ENCODE data around the gene TNS2. TPM values are rescaled to one million over a fixed set of nuclear protein-coding genes. Genes with fewer than 3 reads are reported as not detected.
"Not testable (repeated sequence)": the region's sequence is repeated elsewhere in the genome, so short reads cannot be mapped to it uniquely, and the experiment has no call there.

Gene TNS2
- total RNA-seq, 6 donors from 2014 or later = 99.1 to 703 (median 197) TPM

GRCh38 chr12:53093777-53094393 is 44.0 kb downstream of the TNS2 start:
- TF ChIP-seq EP300 (IDR thresholded peaks at IDR 0.05) = no peak
- no peak for TF ChIP-seq POLR2AphosphoS5 (IDR thresholded peaks at IDR 0.05)
- no peak for TF ChIP-seq POLR2A (IDR thresholded peaks at IDR 0.05)
- TF ChIP-seq CTCF (IDR thresholded peaks at IDR 0.05) = no peak
- no peak for ATAC-seq (ENCODE audit: low FRiP score in 2 of 2)

DNA sequence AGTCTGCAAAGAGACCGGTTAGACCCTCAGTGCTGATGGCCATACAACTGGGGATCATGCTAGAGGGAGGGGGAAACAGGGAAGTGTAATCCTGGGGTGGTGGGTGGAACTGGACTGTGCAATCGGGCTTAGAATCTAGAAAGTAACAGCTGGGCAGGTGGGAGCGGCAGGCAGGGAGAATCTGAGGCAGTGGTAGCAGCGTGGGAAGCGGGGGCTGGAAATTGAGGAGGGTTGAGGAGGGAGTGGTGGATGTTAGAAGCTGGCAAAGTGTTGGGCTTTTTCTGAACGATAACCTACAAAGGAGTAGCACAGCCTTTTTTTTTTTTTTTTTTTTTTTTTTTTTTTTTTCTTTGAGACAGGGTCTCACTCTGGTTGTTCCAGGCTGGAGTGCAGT is 44.5 kb downstream of the TNS2 start:
- Histone ChIP-seq H3K27me3 (no peaks in the 10 kb centered on the region), H3K27ac (peak overlapping the region in 2 of 4 donors; percentile 13 to 39), H3K9me3 (no peaks in the 10 kb centered on the region), H3K4me1 (peaks cover 32 to 40% (median 38%) of the 10 kb centered on the region in 4 donors), H3K36me3 (no peaks in the 10 kb centered on the region), H3K4me3 (no peak overlapping the region)
- ATAC-seq (ENCODE audit: low FRiP score in 2 of 2) (no peak), DNase-seq (no peak)
- TF ChIP-seq POLR2A (IDR thresholded peaks at IDR 0.05) (no peak), POLR2AphosphoS5 (IDR thresholded peaks at IDR 0.05) (no peak), EP300 (IDR thresholded peaks at IDR 0.05) (no peak), CTCF (IDR thresholded peaks at IDR 0.05) (no peak)
- WGBS, 2 donors = 68 to 73% methylated on average over 6 of the region's 6 CpGs

More at GRCh38 chr12:53093777-53094393, 44.0 kb downstream of the TNS2 start:
- H3K9me3 ChIP-seq = no peaks in the 10 kb centered on the region
- peak overlapping the region in 2 of 4 donors; percentile 13 to 39 for H3K27ac ChIP-seq
- H3K4me1 ChIP-seq = peaks cover 28 to 35% (median 33%) of the 10 kb centered on the region in 4 donors
- no peak overlapping the region for H3K4me3 ChIP-seq
- peak in 1 of 2 donors; percentile 49 for DNase-seq
- no peaks in the 10 kb centered on the region for H3K36me3 ChIP-seq
- H3K27me3 ChIP-seq = no peaks in the 10 kb centered on the region
- 52 to 53% methylated on average over 6 of the region's 6 CpGs for WGBS, 2 donors

- H3K27ac ChIP-seq; H3K4me3 ChIP-seq; H3K9me3 ChIP-seq; ATAC-seq (ENCODE audit: low FRiP score in 2 of 2); H3K36me3 ChIP-seq; DNase-seq; H3K27me3 ChIP-seq: not testable (repeated sequence)
- H3K4me1 ChIP-seq = peaks cover 32 to 41% (median 39%) of the 10 kb centered on the region in 4 donors
- WGBS, 2 donors = 81 to 93% methylated on average over 4 to 5 of the region's 5 CpGs
Measured at GRCh38 chr12:53094796-53095595, 45.1 kb downstream of the TNS2 start.

DNA sequence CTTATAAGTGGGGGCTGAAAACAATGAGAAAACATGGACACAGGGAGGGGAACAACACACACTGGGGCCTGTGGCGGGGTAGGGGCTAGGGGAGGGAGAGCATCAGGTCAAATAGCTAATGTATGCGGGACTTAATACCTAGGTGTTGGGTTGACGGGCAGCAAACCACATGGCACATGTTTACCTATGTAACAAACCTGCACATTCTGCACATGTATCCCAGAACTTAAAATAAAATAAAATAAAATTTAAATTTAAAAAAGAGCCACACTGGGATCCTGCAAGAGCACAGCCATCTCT is 45.7 kb downstream of the TNS2 start:
- 96% methylated on average over 3 of the region's 3 CpGs for WGBS, 2 donors
- H3K9me3 ChIP-seq; DNase-seq; ATAC-seq (ENCODE audit: low FRiP score in 2 of 2); H3K27me3 ChIP-seq; H3K4me3 ChIP-seq; H3K27ac ChIP-seq; H3K36me3 ChIP-seq: not testable (repeated sequence)
- H3K4me1 ChIP-seq = peaks cover 32 to 41% (median 39%) of the 10 kb centered on the region in 4 donors

DNA sequence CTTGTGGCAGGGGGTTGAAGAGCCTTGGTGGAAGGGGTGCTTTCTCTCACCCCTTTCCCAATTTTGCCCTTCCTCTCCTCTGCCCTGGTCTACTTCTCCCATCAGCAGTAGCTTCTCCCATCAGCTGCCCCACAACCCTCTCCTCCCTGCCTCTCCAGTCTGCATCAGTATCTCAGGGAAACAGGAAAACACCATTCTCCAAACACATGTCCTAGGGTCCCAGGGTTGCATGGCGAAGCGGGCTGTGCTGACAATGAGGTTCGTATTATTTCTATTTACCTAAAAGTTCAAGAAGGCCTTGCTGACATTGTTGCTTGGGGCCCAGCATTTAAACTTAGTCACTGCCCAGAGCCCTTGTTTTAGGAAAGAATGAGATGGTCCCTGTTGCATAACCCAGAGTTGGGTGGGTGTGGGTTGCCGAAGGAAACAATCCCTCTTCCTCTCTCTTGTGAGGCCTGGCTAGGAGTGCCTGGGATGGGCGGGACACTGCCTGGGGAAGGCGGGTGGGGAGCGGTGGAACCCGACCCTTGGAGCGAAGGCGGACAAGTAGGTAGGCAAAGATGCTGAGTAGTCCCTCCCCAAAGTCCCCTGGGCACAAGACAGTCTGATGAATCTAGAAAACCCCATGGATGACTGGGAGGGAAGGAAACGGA is 46.4 kb downstream of the TNS2 start:
- Histone ChIP-seq H3K36me3 (no peaks in the 10 kb centered on the region), H3K9me3 (no peaks in the 10 kb centered on the region), H3K27me3 (no peaks in the 10 kb centered on the region), H3K27ac (peak overlapping the region in 3 of 4 donors; percentile 86 to 87 (median 87)), H3K4me1 (peaks cover 32 to 41% (median 39%) of the 10 kb centered on the region in 4 donors), H3K4me3 (peak overlapping the region in 2 of 4 donors; percentile 63 to 64)
- ATAC-seq (ENCODE audit: low FRiP score in 2 of 2) = peak in 1 of 2 donors; percentile 82
- DNase-seq = peak in 1 of 2 donors; percentile 71
- 52 to 58% methylated on average over 11 of the region's 11 CpGs for WGBS, 2 donors
- TF ChIP-seq EP300 (IDR thresholded peaks at IDR 0.05) (no peak), POLR2AphosphoS5 (IDR thresholded peaks at IDR 0.05) (no peak), CTCF (IDR thresholded peaks at IDR 0.05) (no peak), POLR2A (IDR thresholded peaks at IDR 0.05) (no peak)

Data from upper lobe of left lung (tissue), 6 donors.